Measurements from ENCODE around the gene DUSP16.

DNA sequence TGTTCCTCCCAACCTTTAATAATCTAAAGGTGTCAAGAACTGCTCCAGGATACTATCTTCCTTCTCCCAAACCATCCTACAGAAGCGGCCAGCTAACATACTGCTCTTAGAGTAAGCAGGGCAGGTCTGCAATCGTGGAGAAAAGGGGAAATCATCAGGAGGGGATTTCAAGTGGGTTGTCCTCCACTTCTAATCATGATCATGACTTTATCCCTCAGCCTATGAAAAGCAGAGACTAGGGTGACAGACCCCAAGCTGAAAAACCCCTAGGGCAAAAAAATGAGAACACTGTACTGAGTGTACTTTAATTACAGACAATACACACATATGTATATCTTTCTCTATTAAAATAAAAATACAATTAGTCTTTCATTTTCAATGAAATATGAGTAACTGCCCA lies 13.9 kb downstream of the DUSP16 start:
- TF ChIP-seq, protein P1, sequence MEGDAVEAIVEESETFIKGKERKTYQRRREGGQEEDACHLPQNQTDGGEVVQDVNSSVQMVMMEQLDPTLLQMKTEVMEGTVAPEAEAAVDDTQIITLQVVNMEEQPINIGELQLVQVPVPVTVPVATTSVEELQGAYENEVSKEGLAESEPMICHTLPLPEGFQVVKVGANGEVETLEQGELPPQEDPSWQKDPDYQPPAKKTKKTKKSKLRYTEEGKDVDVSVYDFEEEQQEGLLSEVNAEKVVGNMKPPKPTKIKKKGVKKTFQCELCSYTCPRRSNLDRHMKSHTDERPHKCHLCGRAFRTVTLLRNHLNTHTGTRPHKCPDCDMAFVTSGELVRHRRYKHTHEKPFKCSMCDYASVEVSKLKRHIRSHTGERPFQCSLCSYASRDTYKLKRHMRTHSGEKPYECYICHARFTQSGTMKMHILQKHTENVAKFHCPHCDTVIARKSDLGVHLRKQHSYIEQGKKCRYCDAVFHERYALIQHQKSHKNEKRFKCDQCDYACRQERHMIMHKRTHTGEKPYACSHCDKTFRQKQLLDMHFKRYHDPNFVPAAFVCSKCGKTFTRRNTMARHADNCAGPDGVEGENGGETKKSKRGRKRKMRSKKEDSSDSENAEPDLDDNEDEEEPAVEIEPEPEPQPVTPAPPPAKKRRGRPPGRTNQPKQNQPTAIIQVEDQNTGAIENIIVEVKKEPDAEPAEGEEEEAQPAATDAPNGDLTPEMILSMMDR (IDR thresholded peaks at IDR 0.05; ENCODE audit: poor library complexity, severe bottlenecking), result no peak
- TF ChIP-seq MXI1 (conservative IDR thresholded peaks at IDR 0.05; ENCODE audit: poor library complexity, severe bottlenecking), result no peak
- TF ChIP-seq RAD21 (conservative IDR thresholded peaks at IDR 0.05), result no peak
- no peak for TF ChIP-seq EP300 (conservative IDR thresholded peaks at IDR 0.05; ENCODE audit: poor library complexity, severe bottlenecking)
- no peak for TF ChIP-seq TAF1 (IDR thresholded peaks at IDR 0.05; ENCODE audit: low read depth)
- no peak for TF ChIP-seq POLR2AphosphoS5 (IDR thresholded peaks at IDR 0.05)
- TF ChIP-seq EZH2 (IDR thresholded peaks at IDR 0.05; ENCODE audit: borderline replicate concordance, insufficient read depth, low read length, poor library complexity, severe bottlenecking), result no peak
- TF ChIP-seq, protein P2, sequence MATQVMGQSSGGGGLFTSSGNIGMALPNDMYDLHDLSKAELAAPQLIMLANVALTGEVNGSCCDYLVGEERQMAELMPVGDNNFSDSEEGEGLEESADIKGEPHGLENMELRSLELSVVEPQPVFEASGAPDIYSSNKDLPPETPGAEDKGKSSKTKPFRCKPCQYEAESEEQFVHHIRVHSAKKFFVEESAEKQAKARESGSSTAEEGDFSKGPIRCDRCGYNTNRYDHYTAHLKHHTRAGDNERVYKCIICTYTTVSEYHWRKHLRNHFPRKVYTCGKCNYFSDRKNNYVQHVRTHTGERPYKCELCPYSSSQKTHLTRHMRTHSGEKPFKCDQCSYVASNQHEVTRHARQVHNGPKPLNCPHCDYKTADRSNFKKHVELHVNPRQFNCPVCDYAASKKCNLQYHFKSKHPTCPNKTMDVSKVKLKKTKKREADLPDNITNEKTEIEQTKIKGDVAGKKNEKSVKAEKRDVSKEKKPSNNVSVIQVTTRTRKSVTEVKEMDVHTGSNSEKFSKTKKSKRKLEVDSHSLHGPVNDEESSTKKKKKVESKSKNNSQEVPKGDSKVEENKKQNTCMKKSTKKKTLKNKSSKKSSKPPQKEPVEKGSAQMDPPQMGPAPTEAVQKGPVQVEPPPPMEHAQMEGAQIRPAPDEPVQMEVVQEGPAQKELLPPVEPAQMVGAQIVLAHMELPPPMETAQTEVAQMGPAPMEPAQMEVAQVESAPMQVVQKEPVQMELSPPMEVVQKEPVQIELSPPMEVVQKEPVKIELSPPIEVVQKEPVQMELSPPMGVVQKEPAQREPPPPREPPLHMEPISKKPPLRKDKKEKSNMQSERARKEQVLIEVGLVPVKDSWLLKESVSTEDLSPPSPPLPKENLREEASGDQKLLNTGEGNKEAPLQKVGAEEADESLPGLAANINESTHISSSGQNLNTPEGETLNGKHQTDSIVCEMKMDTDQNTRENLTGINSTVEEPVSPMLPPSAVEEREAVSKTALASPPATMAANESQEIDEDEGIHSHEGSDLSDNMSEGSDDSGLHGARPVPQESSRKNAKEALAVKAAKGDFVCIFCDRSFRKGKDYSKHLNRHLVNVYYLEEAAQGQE (IDR thresholded peaks at IDR 0.05; ENCODE audit: borderline replicate concordance), result no peak
- no peak for TF ChIP-seq SMC3 (conservative IDR thresholded peaks at IDR 0.05; ENCODE audit: poor library complexity)

Data from neural cell (in vitro differentiated cells).